MCF 10A (cell line): ENCODE measurements around the gene IREB2. TPM values are rescaled to one million over a fixed set of nuclear protein-coding genes. Genes with fewer than 3 reads are reported as not detected.

Experiments
- BruUV-seq: library from RNA; stranded (reverse); fragments of 400-500 nt; replicated peaks from 2 replicates; lab custom pipeline; 2021; lab: Mats Ljungman, UMichigan
- CTCF ChIA-PET: fragments of 300-600 bp; sonication (Branson Sonifier 250); formaldehyde crosslinking; extraction: SDS; loops from one replicate; lab custom pipeline; 2021; ENCODE audit warnings: antibody characterized with exemption, inconsistent platforms; lab: Yijun Ruan, JAX
- POLR2A ChIA-PET: fragments of 300-600, 350-650 bp; sonication (Branson Sonifier 250); formaldehyde crosslinking; extraction: SDS; loops from one replicate; lab custom pipeline; 2020; ENCODE audit warnings: antibody characterized with exemption, inconsistent platforms; lab: Yijun Ruan, JAX
- DNase-seq: peaks from one replicate; pipeline ENCODE4 v3.0.0-alpha.2; 2018; ENCODE audit not compliant: unreplicated experiment
- H3K27ac Mint-ChIP-seq: one replicate; pipeline ENCODE4 v1.8.0; 2022; ENCODE audit warnings: mild to moderate bottlenecking, low read depth, mixed read lengths; ENCODE audit not compliant: unreplicated experiment
- H3K27me3 Mint-ChIP-seq: one replicate; pipeline ENCODE4 v1.8.0; 2022; ENCODE audit warnings: mixed read lengths; ENCODE audit not compliant: insufficient read depth, unreplicated experiment
- H3K36me3 Mint-ChIP-seq: one replicate; pipeline ENCODE4 v1.8.0; 2022; ENCODE audit warnings: mild to moderate bottlenecking, moderate library complexity, mixed read lengths; ENCODE audit not compliant: insufficient read depth, unreplicated experiment
- H3K4me1 Mint-ChIP-seq: one replicate; pipeline ENCODE4 v1.8.0; 2022; ENCODE audit warnings: mixed read lengths; ENCODE audit not compliant: insufficient read depth, unreplicated experiment
- H3K4me3 Mint-ChIP-seq: one replicate; pipeline ENCODE4 v1.8.0; 2022; ENCODE audit warnings: mild to moderate bottlenecking, moderate library complexity, mixed read lengths; ENCODE audit not compliant: unreplicated experiment
- H3K9me3 Mint-ChIP-seq: one replicate; pipeline ENCODE4 v1.8.0; 2022; ENCODE audit warnings: mixed read lengths; ENCODE audit not compliant: unreplicated experiment
- CTCF ChIP-seq: fragments of 200-600 bp; IDR thresholded peaks from one replicate; pipeline ENCODE4 v1.8.0; 2022; ENCODE audit warnings: antibody characterized with exemption, mild to moderate bottlenecking; ENCODE audit not compliant: unreplicated experiment
- intact Hi-C: fragments of 100-400 bp; cut with micrococcal nuclease; formaldehyde crosslinking; loops from 2 replicates; pipeline ENCODE4 v1.14.1; 2022
- total RNA-seq: library from RNA; stranded (reverse); gene quantifications from 2 replicates; pipeline ENCODE4 v1.2.3, GENCODE V29; 2022

IREB2 gene
- total RNA-seq, 1 experiment from 2014 or later, result 43.4 TPM

DNA sequence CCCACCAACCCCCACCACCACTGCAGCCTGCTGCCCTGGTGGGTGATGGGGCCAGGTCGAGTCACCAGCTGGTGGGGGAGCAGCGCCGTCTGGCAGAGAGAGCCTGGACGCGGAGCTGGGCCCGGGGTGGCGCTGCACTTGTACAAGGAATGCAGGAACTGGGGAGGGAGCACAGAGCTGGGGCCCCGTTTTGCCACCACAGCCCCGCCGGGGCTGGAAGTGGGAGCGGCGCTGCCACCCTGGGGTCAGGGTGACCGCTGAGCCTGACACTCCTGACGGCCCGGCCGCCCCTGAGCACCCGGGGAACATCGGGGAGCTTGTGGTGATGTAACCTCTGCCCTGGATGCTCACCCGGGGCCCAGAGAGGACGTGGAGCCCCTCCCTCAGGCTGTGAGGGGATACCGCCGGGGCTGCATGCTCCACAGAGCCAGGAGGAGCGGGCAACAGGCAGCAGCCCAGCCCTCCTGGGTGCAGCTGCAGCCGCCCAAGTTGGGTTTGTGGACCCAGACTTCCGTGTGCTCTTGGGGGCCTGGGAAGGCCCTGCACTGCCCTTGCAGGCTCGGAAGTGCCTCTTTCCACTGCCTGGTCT, 32.6 kb upstream of the IREB2 start:
- Mint-ChIP-seq H3K4me3 (no peak overlapping the region), H3K4me1 (peaks cover 6% of the 10 kb centered on the region), H3K9me3 (no peaks in the 10 kb centered on the region), H3K27me3 (no peaks in the 10 kb centered on the region), H3K27ac (no peak overlapping the region), H3K36me3 (no peaks in the 10 kb centered on the region)
- TF ChIP-seq CTCF, result no peak
- POLR2A ChIA-PET, result interaction anchor here (0.7 kb wide), 1 partner anchor 19 kb away, joined by 4 read pairs; no protein-coding TSS in a partner anchor
- BruUV-seq, result no TSS peak
- DNase-seq, result no peak
- intact Hi-C loops, result no loop called here
- CTCF ChIA-PET, result interaction anchor here (1.6 kb wide), 1 partner anchor 17 kb away, joined by 6 read pairs; no protein-coding TSS in a partner anchor

- Mint-ChIP-seq H3K27ac (no peak overlapping the region), H3K36me3 (no peaks in the 10 kb centered on the region), H3K4me3 (no peak overlapping the region), H3K9me3 (no peaks in the 10 kb centered on the region), H3K27me3 (no peaks in the 10 kb centered on the region), H3K4me1 (peaks cover 6% of the 10 kb centered on the region)
- BruUV-seq, result no TSS peak
- POLR2A ChIA-PET, result no interaction called here
- CTCF ChIA-PET, result interaction anchor here (0.5 to 2.7 kb wide), 4 partner anchors 11 to 289 kb away, joined by 3 to 11 read pairs (median 5); no protein-coding TSS in a partner anchor
- no peak for DNase-seq
- TF ChIP-seq CTCF, result no peak
- intact Hi-C loops, result no loop called here
Observed at GRCh38 chr15:78406016-78406585, 31.9 kb upstream of the IREB2 start.

DNA sequence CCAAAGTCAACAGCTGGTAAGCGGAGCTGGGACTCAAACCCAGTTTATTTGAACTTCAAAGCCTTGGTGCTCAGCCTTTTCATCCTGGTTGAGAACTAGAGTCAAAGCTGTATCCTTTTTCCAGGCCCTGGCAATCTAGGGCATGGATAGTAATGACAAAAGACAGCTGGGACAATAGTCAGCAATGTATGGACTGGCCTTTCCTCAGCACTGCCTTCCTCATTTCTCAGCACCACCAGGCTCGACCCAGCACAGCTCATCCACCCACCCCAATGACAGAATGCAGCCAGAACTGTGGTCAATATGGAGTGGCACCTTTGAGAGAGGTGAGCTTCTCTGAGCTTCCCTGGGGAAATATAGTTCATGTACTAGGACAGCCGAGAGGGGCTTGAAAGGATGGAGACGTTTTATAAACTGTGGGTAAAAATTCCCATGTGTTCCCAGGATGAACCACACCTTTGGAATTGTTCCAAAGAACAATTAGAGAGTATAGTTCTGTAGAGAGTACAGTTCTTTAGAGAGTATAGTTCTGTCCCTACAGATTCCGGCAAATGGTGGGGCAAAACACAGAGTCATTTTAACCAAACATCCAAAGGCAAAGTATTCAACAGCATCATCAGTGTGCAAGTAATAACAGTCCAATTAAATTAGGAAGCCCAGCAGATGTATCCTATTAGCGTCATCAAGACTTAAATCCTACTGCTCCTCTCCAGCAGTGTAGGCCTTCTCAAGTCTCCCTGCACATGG, 30.2 kb upstream of the IREB2 start:
- Mint-ChIP-seq H3K27me3 (no peaks in the 10 kb centered on the region), H3K27ac (no peak overlapping the region), H3K9me3 (no peaks in the 10 kb centered on the region), H3K4me1 (peaks cover 6% of the 10 kb centered on the region), H3K36me3 (no peaks in the 10 kb centered on the region), H3K4me3 (no peak overlapping the region)
- no peak for TF ChIP-seq CTCF
- intact Hi-C loops, result no loop called here
- no TSS peak for BruUV-seq
- POLR2A ChIA-PET, result interaction anchor here (0.6 to 0.9 kb wide), 2 partner anchors 51 to 69 kb away, joined by 4 read pairs; no protein-coding TSS in a partner anchor
- no peak for DNase-seq
- CTCF ChIA-PET, result interaction anchor here (0.5 to 2.7 kb wide), 7 partner anchors 9 to 351 kb away, joined by 3 to 11 read pairs (median 4); no protein-coding TSS in a partner anchor

DNA sequence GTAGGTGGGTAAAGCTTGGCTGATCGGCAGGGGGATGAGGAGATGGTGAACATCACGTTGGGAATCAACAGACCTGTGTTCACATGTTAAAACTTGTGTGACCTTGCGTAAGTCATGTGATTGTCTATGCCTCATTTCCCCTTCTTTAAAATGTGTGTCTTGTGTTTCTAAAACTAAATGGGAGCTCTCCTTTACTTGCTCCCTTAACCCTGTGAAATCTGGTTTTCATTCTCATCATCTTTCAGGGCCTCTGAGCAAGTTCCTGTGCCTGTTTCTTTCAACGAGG, 29.7 kb upstream of the IREB2 start:
- Mint-ChIP-seq H3K9me3 (no peaks in the 10 kb centered on the region), H3K4me1 (peaks cover 6% of the 10 kb centered on the region), H3K4me3 (no peak overlapping the region), H3K27ac (no peak overlapping the region), H3K27me3 (no peaks in the 10 kb centered on the region), H3K36me3 (no peaks in the 10 kb centered on the region)
- peak; percentile 24 for DNase-seq
- no peak for TF ChIP-seq CTCF
- POLR2A ChIA-PET, result interaction anchor here (0.6 kb wide), 1 partner anchor 52 kb away, joined by 4 read pairs; no protein-coding TSS in a partner anchor
- intact Hi-C loops, result no loop called here
- no TSS peak for BruUV-seq
- CTCF ChIA-PET, result interaction anchor here (0.5 to 2.7 kb wide), 6 partner anchors 8 to 352 kb away, joined by 3 to 11 read pairs (median 4); no protein-coding TSS in a partner anchor
